ENCODE measurements around the gene BRD1.

The BRD1 gene

DNA sequence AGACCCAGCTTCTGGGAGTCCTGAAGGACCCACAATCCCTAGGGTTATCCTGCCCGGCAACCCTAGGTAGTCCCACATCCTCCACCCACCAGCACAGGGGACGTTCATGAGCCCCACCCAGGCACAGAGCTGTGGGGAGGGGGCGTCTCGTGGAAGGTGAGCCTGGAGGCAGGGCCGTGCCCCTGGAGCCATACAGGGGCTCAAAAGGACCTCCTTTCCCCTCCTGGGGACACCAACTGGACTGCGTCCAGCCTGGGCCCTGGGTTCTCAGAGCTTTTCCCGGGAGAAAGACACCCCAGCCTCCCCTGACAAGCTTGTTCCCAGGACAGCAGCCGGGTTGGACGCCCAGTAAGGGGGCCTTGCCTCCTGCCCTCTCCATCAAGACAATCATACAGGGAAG lies 78.4 kb downstream of the BRD1 start:
- DNase-seq = no peak

DNA sequence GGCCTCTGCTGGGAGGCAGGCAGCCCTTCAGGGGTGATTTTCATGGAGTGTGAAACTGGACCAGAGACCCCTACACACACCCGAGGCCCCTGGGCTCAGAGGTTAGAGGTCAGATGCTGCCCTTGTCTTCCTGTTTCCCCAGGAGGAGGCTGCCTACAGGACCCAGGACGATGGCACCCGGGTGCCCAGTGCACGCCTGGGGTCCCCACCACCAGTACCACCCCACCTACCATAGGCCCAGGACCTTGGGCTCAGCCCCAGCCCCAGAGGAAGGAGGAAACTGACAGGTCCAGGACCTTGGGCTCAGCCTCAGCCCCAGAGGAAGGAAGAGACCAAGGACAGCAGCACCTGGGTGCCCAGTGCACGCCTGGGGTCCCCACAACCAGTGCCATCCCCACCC lies 79.2 kb downstream of the BRD1 start:
- no peak for DNase-seq

DNA sequence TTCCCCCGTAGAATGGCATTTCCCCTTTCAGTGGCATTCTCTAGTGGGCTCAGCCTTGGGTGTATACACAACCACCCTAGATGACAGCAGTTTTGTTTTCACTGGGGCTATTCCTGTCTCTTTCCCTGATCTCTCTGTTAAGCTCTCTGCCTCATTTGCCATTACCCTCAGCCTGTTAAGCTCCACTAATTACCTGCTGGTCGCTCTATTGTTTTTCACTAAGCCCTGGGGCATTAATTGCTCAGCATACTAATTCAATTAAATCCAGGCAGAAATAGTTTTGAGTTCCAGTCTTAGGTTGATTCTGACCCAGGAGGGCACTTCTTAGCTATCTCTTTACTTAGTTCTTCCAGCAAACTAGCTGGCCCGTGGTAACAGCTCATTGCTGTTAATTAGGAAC lies 80.0 kb downstream of the BRD1 start:
- no peak for DNase-seq

DNA sequence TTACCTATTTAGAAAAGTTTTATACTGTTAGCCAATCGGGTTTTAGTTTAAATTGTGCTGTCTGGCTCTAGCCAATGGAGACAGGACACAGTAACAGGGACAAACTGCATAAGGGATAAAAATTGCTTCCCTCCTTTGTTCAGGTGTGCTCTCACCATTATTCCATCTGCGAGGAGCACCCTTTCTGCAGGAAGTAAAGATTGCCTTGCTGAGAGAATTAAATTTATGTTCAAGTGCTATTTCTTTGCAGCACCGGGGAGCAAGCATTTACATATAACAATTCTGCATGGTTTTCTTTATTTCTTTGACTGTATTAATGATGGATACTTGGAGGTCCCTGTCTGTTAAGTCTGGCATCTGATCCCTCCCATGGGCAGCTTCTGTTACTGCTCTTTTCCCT lies 80.5 kb downstream of the BRD1 start:
- no peak for DNase-seq

DNA sequence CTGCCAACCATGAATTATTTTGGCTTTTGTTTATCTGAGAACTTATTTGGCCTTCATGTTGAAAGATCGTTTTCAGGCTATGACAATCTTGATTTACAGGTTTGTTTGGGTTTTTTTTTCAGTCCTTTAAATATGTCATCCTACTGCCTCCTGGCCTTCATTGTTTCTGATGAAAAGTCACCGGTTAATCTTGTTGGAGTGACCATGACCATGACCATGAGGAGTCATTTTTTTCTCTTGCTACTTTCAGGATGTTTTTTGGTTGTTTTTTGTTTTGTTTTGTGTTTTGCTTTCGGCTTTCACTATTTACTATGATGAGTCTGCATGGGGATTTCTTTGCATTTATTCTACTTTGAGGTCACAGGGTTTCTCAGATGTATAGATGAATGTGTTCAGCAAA lies 81.6 kb downstream of the BRD1 start:
- DNase-seq = no peak

DNA sequence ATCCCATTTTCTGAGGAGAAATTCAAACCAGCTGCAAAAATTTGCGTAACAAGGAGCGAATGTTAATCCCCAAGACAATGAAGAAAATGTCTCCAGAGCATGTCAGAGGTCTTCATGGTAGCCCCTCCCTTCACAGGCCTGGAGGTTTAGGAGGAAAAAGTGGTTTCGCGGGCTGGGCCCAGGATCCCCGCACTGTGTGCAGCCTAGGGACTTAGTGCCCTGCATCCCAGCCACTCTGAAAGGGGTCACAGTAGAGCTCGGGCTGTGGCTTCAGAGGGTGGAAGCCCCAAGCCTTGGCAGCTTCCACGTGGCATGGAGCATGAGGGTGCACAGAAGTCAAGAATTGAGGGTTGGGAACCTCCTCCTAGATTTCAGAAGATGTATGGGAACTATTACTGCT lies 87.4 kb downstream of the BRD1 start:
- DNase-seq = no peak

DNA sequence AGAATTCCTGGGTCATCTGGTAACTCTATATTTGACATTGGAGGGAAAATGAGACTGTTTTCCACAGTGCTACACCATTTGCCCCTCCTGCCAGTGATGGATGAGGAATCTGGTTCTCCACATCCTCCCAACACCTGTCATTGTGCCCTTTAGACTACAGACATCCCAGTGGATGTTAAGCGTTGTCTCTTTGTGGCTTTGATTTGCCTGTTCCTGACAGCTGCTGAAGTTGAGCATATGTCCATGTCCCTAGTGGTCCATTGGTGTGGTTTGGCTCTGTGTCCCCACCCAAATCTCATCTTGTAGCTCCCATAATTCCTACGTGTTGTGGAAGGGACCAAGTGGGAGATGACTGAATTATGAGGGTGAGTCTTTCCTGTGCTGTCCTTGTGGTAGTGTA lies 88.5 kb downstream of the BRD1 start:
- DNase-seq = no peak

DNA sequence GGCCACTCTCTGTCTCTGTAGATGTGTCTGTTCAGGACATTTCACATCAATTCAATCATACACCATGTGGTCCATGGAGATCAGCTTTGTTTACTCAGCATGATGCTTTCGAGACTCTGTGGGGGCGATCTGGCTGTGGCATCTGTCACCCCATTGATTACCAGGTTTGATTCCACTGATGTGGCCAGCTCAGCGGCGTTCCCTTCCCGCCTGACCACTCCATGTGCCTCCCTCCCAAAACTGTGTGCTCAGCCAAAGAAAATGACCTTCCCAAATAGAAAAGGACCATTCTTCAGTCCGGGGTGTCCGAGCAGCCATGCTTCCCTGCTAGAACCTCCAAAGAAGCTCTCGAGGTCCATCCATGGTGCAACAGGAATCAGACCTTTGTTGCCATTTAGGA lies 89.1 kb downstream of the BRD1 start:
- DNase-seq = no peak

DNA sequence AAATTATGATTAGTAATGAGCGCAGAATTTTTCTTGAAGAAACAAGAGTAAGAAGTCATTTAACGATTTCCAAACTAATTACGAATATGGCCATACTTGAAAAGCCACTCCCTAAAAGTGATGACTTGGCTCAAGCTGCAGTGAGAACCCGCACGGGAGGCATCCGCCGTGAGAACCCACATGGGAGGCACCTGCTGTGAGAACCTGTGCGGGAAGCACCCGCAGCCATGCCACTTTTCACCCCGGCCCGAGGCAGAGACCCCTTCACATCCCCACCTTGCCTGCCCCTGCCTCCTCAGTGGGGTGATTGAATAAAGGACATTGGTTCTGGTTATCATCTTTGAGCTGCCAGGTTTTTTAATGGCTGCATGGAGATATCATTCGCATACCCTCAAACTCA lies 89.7 kb downstream of the BRD1 start:
- no peak for DNase-seq

DNA sequence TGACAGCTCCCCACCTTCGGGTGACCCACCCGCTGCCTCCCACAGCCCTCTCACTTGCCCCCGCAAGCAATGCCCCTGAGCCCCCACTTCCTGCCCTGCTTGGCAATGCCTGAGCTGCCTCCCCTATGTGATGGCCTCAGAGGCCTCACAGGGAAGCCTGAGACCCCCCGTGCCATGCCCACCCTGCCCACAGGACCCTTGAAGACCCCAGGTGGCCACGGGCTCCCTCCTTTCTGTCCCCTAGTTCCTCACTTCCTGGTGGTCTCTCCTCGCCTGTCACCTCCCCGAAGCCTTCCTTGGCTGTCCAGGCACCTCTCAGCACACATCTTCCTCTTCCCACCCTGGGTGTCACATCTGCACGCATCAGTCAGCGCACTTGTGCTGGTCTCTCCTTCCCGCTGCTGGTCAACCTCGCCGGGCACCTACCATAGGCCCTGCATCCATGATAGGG lies 90.5 kb downstream of the BRD1 start:
- DNase-seq = no peak

DNA sequence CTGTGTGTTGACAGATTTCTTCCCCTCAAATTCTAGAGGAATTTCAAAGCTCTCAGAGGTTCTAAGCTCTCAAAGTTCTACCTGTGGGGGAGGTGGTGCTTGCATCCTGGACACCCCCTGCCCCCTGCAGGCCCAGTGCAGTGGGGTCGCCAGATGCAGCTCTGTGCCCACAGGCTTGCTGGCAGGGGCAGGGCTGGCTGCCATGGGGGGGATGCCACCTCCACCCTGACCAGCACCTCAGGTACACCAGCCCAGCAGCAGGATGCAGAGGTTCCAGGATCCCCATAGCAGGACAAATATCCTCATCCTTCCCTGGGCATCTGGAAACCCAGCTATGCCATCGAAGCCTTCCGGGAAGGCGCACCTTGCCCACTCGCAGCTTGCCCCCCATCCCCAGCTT lies 91.1 kb downstream of the BRD1 start:
- DNase-seq = no peak

DNA sequence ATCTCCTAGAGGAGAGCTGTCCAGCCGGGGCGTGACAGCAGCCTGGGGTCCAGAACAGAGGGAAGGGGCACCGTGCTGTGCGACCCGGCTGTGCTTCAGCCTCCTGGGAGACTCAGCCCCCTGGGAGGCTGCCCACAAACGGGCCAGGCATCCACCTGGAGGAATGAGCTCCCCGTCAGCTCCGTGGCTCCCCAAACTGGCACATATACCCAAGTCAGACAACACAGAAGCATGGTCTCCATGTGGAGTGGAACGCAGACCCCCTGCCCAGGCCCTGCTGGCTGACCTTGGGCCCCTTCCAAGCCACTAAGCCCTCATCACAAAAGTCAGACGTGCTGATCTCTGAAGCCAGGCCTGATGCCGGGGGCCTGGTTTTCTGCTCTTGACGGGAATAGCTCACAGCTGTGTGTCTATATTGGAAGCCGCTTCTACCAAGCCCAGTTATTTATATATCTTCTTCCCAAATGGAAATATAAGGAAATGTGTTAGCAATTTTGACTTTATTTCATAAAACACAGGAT lies 91.7 kb downstream of the BRD1 start:
- no peak for DNase-seq

DNA sequence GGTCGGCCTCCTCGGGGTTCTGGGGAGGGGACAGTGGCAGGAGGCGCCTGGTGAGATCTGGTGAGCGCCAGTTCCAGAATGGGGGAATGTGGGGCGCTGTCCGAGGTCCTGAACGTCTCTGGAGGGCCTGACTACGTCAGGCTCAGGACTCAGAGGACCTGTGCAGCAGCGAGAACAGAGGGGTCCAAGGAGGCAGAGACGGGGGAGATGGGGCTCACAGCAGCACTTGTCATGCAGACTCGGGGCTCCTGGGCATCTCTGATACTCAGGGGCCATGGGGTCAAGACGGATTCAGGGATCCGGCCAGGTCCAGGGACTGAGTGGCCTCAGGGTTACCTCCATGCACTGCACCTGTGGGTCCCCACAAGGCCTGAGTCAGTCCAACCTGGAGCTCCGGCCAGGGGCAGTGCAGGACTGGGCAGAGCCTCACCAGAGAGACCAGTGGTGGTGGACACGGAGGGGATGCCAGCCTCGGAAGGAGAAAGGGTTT lies 92.2 kb downstream of the BRD1 start:
- no peak for DNase-seq

DNA sequence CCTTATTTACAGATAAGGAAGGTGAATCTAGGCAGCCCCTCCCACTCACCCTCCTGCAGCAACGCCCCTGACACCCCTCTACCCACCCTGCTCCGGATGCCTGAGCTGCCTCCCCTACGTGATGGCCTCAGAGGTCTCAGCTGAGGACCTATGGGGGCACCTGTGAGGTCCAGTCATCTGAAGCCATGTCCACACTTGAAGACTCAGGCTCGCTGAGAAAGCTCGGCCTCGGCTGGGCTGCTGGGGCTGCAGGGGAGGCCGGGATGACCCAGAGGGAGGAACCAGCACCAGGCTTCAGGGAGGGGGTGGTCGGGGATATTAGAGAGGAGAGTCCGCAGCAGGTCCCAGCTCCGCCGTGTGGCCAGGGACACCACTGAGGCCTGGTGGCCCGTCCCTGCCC lies 92.8 kb downstream of the BRD1 start:
- no peak for DNase-seq

DNA sequence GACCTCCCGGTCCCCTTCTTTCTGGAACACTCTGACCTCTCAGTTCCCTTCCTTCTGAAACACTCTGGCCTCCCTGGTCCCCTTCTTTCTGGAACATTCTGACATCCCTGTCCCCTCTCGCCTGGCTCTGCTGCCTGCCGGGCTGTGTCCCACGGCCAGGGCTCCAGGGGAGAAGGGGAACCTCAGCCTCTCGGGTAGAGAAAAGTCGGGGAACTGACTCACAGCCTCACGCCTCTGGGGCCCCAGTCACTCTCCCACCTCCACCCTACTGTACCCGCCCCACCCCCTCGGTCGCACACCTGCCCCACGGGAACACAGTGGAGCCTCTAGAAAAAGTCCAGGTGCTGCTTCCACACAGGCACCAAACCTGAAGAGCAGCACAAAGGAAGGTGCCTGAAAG lies 93.3 kb downstream of the BRD1 start:
- DNase-seq = no peak

DNA sequence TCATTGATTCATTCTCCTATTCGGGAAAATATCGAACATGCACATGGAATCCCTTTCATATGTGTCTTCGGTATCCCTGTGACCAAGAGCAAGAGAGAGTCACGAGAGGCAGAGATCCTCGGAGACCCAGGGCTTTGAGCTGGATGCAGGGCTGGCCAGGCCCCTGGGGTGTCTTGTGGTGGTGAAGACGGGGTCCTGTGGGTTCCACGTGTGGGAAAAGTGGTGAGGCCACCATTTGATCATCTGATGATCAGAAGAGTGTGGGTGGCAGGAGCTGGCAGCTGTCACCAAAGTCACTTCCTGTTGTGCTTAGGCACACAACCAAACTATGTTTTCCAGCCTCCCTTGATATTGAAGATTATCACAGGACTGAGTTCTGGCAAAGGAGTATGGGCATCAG lies 94.0 kb downstream of the BRD1 start:
- no peak for DNase-seq

DNA sequence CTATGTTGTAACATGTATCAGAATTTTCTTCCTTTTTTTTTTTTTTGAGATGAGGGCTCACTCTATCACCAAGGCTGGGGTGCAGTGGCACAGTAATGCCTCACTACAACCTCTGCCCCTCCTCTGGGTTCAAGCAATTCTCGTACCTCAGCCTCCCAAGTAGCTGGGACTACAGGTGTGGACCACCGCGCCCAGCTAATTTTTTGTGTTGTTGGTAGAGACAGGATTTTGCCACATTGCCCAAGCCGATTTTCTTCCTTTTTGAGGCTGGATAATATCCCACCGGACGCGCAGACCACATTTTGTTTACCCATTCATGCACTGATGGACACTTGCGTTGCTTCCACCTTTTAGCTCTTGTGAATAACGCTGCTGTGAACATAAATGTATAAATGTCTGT lies 97.0 kb downstream of the BRD1 start:
- DNase-seq = no peak

DNA sequence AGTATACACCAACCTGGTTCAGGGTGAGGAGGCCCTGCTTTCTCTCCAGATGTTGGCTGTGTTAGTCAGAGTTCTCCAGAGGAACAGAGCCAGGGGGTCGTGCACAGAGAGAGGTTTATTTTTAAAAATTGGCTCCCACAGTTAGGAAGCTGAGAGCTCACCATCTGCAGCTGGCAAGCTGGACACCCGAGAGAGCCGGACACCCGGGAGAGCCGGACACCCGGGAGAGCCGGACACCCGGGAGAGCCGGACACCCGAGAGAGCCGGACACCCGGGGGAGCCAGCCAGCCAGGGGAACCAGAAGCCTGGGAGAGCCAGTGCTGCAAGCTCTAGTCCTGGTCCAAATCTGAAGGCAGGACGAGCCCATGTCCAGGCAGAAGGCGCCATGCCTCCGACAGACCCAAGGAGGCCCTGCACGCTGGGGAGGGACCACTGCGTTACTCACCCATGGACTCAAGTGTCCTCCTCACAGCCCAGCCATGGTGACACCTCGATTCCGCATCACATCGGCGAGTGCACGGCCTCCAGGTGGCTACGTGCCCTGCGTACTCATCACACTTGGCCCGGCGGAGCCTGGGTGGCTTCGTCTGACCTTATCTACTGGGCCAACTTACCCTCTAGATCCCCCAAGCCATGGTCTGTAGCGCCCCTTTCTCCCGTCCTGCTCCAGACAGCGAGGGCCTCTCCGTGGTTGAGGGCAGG lies 99.0 kb downstream of the BRD1 start:
- DNase-seq = no peak

DNA sequence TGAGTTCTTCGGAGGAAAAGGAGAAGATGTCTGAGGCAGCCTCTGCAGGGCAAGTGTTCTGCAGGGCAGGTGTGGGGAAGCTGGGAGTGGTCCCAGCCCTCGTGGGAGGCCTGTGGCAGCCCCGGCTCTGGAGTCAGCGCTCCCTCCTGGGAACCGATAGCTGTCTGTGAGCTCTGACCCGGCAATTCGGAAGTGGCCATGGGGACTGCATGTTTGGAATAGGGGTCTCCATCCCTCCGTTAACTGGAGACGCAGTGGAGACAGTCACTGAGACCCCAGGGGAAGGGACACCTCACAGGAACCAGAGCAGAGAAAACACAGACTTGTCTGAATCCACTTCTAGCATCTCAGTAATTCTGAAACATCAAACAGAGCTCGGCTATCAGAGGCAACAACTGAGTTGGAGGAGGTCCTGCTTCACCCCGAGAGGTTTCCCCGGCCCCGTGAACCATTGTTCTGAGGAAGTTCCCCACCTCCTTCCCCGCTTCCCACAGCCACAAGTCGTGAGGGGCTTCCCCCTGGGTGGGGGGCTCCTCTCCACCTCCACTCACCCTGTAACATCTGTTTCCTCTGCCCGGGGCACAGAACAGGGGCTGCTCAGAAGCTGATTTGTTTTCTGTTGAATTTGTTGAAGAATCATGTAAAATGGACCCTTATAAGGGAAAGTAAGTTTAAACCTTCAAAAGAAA lies 99.6 kb downstream of the BRD1 start:
- no peak for DNase-seq

DNA sequence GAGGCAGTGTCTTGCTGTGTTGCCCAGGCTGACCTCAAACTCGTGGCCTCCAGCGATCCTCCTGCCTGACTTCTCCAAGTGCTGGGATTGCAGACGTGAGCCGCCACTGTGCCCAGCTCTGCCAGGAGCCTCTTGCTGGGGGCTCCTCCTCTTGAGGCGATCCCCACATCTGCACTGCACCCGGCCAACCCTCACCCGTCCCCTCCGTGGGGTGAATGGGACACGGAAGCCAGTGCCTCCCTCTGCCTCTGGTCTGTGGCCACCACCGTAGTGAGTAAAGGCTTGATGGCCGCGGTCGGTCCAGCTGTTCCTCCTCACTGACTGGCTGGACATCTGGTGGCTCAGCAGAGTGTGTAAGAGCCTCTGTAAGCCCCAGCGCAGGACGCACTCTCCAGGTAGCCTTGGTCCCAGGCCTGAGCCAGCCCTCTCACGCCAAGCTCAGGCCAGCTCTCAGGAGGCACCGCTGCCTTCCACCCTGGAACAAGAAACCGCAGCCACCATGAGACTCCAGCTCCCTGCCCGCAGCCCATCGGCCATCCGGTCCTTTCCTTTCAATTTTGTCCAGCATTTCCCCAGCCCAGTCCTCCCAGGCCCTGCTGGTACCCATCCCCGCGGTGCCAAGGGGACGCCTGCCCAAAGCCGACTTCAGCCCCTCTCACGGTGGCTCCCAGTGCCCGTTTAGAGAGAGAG lies 100.3 kb downstream of the BRD1 start:
- no peak for DNase-seq

DNA sequence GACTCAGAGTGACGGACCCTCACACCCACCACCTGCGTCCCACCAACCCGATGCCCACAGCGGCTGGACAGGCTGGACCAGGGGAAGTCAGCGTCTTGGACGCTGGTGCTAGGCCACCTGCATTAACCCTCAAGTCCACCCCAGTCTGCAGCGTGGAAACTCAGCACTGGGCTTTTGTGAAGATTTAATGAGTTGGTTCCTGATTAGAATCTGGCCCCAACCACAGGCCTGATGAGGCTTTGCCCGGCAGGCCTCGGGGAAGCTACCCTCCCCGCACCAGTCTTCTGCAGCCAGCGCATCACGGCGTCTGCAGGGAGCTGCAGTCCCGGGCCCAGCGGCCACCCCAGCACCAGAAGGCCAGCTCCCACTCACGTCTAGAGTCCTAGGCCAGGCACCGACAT lies 101.0 kb downstream of the BRD1 start:
- no peak for DNase-seq

DNA sequence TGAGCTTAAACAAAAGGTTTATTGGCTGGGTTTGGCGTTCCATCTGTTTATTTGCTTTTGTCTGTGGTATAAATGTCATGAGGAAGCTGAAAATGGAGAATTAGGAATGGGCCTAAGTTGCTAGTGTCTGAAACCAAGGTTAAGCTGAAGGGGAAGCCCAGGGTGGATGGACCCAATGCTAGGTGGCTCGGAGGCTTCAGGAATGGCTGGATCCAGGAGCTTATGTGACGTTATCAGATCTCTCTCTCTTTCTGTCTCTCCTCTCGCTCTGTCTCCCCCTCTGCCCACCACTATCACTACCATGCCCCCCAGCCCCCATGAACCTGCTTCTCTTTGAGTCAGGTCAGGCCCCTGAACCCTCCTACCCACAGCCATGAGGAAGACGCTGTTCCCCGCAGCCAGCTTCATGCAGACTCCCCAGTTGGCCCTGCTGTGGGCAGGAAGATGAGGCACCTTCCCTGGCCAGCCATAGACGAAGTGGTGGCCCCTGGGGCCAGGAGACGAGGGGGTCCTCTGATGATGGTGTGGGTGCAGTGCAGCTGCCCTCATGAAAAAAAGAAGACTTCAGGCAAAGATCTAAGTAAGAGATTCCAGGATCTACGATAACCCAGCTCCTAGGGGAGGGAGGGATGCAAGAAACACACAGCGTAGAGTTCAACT lies 101.5 kb downstream of the BRD1 start:
- no peak for DNase-seq

DNA sequence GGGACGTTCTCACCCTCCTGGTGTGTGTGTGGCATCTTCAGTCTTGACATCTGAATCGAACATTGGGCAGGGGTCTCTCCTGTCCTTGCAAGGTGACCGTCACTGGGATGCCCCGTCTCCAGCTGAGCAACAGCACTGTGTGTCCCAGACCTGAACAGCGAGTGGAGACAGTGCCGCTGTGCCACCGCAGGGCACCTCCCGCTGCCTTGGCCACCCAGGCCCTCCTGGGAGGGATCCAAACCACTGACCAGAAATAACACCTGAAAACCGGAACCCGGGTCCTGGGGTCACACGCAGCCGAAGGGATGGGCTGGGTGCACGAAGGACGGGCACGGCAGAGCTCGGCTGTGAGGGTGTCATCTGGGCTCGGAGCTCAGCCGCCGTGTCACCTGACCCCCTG lies 102.2 kb downstream of the BRD1 start:
- DNase-seq = no peak

Data from COR-L47 (cell line).